OCI-LY7 (cell line): ENCODE measurements around the gene NFATC2.

ENCODE experiments used
- EZH2phosphoT487 ChIP-seq: fragments of 200-600 bp; sonication (generic); IDR thresholded peaks from 2 replicates; pipeline ENCODE4 v1.6.1; 2018; ENCODE audit warnings: low read depth, borderline replicate concordance, mild to moderate bottlenecking, mixed run types, antibody characterized with exemption, low read length, moderate library complexity, mixed read lengths
- TF ChIP-seq, protein P1 (sequence below): fragments of 200-600 bp; sonication (generic); conservative IDR thresholded peaks from 2 replicates; pipeline ENCODE4 v1.5.1; 2014; ENCODE audit warnings: mild to moderate bottlenecking, antibody characterized with exemption, low read length, moderate library complexity, mixed read lengths

DNA sequence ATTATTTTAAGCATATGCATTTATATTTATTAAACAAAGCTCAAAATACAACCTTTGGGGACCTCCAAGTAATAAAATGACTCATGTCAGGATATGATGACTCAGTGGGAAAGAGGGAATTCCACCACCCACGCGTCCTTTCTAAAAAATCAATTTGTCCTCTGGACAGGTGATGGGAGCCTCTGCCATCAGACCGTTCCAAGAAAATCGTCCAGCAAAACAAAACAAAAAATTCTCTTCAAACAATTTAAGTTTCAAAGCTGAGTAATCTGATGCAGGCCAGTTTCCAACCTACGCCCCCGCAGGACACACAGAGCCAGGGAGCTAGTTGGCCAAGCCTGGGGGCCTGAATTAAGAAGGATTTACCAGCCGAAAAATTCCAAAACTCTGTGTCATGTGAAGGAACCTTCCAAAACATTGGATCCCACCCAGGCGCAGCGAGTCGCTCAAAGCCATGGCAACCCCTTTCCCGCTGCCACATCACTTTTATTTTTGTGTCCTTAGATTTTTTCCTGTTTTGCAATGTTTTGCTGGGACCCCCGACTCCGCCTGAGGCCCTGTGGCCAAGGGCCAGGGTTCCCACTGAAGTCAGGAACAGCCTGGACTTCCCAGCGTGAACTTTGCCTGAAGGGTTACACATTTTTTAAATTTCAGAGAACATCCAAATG is 95.3 kb downstream of the NFATC2 start:
- TF ChIP-seq, protein P1, sequence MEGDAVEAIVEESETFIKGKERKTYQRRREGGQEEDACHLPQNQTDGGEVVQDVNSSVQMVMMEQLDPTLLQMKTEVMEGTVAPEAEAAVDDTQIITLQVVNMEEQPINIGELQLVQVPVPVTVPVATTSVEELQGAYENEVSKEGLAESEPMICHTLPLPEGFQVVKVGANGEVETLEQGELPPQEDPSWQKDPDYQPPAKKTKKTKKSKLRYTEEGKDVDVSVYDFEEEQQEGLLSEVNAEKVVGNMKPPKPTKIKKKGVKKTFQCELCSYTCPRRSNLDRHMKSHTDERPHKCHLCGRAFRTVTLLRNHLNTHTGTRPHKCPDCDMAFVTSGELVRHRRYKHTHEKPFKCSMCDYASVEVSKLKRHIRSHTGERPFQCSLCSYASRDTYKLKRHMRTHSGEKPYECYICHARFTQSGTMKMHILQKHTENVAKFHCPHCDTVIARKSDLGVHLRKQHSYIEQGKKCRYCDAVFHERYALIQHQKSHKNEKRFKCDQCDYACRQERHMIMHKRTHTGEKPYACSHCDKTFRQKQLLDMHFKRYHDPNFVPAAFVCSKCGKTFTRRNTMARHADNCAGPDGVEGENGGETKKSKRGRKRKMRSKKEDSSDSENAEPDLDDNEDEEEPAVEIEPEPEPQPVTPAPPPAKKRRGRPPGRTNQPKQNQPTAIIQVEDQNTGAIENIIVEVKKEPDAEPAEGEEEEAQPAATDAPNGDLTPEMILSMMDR = no peak
- TF ChIP-seq EZH2phosphoT487 = no peak
